Loucy (cell line): ENCODE results near the gene TNRC6C.

Experiments used
- CTCF ChIP-seq: fragments of 200-600 bp; sonication (generic); conservative IDR thresholded peaks from 2 replicates; pipeline ENCODE4 v1.5.1; 2014; ENCODE audit warnings: mild to moderate bottlenecking, antibody characterized with exemption, low read length
- EZH2phosphoT487 ChIP-seq: fragments of 200-600 bp; IDR thresholded peaks from 2 replicates; pipeline ENCODE4 v1.6.1; 2018; ENCODE audit warnings: antibody characterized with exemption, mild to moderate bottlenecking, moderate library complexity, borderline replicate concordance

GRCh38 chr17:78075545-78075944, 117.0 kb downstream of the TNRC6C start:
- TF ChIP-seq CTCF = no peak
- TF ChIP-seq EZH2phosphoT487 = no peak
